ENCODE results near the gene FPR3.

FPR3 gene

GRCh38 chr19:51754770-51755169 lies 40.2 kb upstream of the FPR3 start:
- no peak overlapping the region for H3K27ac ChIP-seq
- TF ChIP-seq CTCF (IDR thresholded peaks at IDR 0.05) (no peak), ZFX (IDR thresholded peaks at IDR 0.05; ENCODE audit: borderline replicate concordance) (no peak)

- TF ChIP-seq CTCF (IDR thresholded peaks at IDR 0.05): no peak
- TF ChIP-seq ZFX (IDR thresholded peaks at IDR 0.05; ENCODE audit: borderline replicate concordance): no peak
- H3K27ac ChIP-seq: no peak overlapping the region
Observed at GRCh38 chr19:51755571-51755970, 39.4 kb upstream of the FPR3 start.

- no peak within 1 kb of the TSS for H3K27ac ChIP-seq
Observed at GRCh38 chr19:51760697-51761356, 34.1 kb upstream of the FPR3 start, which contains the start of gene FPR2. TSS of gene FPR2 (plus strand) at chr19:51761180. CDS start at chr19:51768659, 7,479 bp downstream.

GRCh38 chr19:51761696-51762095 lies 33.3 kb upstream of the FPR3 start:
- TF ChIP-seq ZFX (IDR thresholded peaks at IDR 0.05; ENCODE audit: borderline replicate concordance) (no peak), CTCF (IDR thresholded peaks at IDR 0.05) (no peak)
- H3K27ac ChIP-seq: no peak overlapping the region

More at GRCh38 chr19:51760697-51761356, 34.1 kb upstream of the FPR3 start, which contains the start of gene FPR2:
- TF ChIP-seq CTCF (IDR thresholded peaks at IDR 0.05): no peak
- TF ChIP-seq ZFX (IDR thresholded peaks at IDR 0.05; ENCODE audit: borderline replicate concordance): no peak

GRCh38 chr19:51765086-51765485 lies 29.9 kb upstream of the FPR3 start:
- H3K27ac ChIP-seq: no peak overlapping the region
- TF ChIP-seq CTCF (IDR thresholded peaks at IDR 0.05) (no peak), ZFX (IDR thresholded peaks at IDR 0.05; ENCODE audit: borderline replicate concordance) (no peak)

GRCh38 chr19:51766461-51766860 lies 28.5 kb upstream of the FPR3 start:
- TF ChIP-seq CTCF (IDR thresholded peaks at IDR 0.05) (no peak), ZFX (IDR thresholded peaks at IDR 0.05; ENCODE audit: borderline replicate concordance) (no peak)
- H3K27ac ChIP-seq: no peak overlapping the region

- TF ChIP-seq CTCF (IDR thresholded peaks at IDR 0.05) (no peak), ZFX (IDR thresholded peaks at IDR 0.05; ENCODE audit: borderline replicate concordance) (no peak)
- no peak overlapping the region for H3K27ac ChIP-seq
Observed at GRCh38 chr19:51771376-51772130, 23.4 kb upstream of the FPR3 start.
